Nasal cavity respiratory epithelium epithelial cell of viscerocranial mucosa (primary cell): ENCODE measurements around the gene SCART1. TPM values are rescaled to one million over a fixed set of nuclear protein-coding genes. Genes with fewer than 3 reads are reported as not detected.

Experiments used
- total RNA-seq: library from RNA; depleted of rRNA; stranded (reverse); fragments of >200 nt; gene quantifications from 2 replicates; pipeline ENCODE4 v1.2.3, GENCODE V29; 2014

SCART1 gene
- total RNA-seq, result 0.34 and 0.64 TPM in 2 replicates

DNA sequence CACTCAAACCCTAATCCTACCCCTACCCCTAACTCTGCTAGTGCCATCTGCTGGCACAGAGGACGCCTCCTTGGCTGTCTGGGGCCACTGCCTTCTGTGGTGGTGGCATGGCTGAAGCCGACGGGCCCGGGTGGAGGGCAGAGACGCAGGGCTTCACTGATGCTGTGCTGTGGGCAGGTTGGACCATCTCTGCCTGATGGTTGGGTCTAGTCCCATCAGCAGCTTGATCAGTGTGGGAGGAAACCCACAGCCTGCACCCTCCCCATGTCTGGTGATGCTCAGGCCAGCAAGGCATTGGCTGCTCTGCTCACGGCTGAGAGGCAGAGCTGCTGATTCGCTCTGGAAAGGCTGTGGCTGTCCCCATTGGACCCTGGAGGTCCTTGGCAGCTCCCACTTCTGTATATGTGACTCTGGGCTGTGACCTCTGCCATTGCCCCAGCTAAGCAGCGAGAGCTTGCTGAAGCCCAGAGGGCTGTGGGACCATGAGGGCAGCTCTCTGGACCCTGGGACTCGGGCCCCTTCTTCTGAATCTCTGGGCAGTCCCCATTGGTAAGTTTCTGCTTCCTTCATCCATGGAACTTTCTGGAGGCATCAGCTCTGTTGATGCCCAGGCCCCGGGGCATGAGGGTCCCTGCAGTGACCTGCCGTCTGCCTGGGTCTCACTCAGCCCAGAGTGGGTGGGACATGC is at the start of gene SCART1:
Gene SCART1, plus strand, starts transcription at position 430 of the 688 bp plus-strand sequence. Its CDS starts 53 bp downstream, at position 483.

GRCh38 chr10:133424601-133425000 is 29.1 kb upstream of the SCART1 start, which contains the start of gene SPRN:
Gene SPRN, minus strand, starts transcription at chr10:133424625. Its CDS starts 944 bp downstream, at chr10:133423681.

Other genes starting within 250 kb of the SCART1 start
- gene UTF1, start 223.7 kb upstream of the SCART1 start, total RNA-seq, result not detected in 2 replicates
- gene VENTX, start 216.1 kb upstream of the SCART1 start, total RNA-seq, result not detected in 2 replicates
- 26.5 and 147 TPM in 2 replicates for gene ADAM8, start 177.1 kb upstream of the SCART1 start, total RNA-seq
- gene TUBGCP2, start 145.1 kb upstream of the SCART1 start, total RNA-seq, result 35.2 and 55.2 TPM in 2 replicates
- 11.3 and 11.9 TPM in 2 replicates for gene ZNF511, start 145.0 kb upstream of the SCART1 start, total RNA-seq
- not detected in 2 replicates for gene CALY, start 117.0 kb upstream of the SCART1 start, total RNA-seq
- not detected in 2 replicates for gene PRAP1, start 106.6 kb upstream of the SCART1 start, total RNA-seq
- gene FUOM, start 95.9 kb upstream of the SCART1 start, total RNA-seq, result 2.8 and 11.3 TPM in 2 replicates
- 45.8 and 52.6 TPM in 2 replicates for gene ECHS1, start 80.6 kb upstream of the SCART1 start, total RNA-seq
- gene PAOX, start 74.7 kb upstream of the SCART1 start, total RNA-seq, result 3.9 and 6.8 TPM in 2 replicates
- 16.7 and 29.1 TPM in 2 replicates for gene MTG1, start 59.8 kb upstream of the SCART1 start, total RNA-seq
- gene SPRN, start 29.3 kb upstream of the SCART1 start, total RNA-seq, result not detected in 2 replicates
- 0.93 and 1.7 TPM in 2 replicates for gene CYP2E1, start 73.4 kb downstream of the SCART1 start, total RNA-seq
- gene SYCE1, start 111.6 kb downstream of the SCART1 start, total RNA-seq, result not detected in 2 replicates
- gene FRG2B, start 172.8 kb downstream of the SCART1 start, total RNA-seq, result not detected in 2 replicates